ENCODE measurements around the gene RORB.

Gene RORB

DNA sequence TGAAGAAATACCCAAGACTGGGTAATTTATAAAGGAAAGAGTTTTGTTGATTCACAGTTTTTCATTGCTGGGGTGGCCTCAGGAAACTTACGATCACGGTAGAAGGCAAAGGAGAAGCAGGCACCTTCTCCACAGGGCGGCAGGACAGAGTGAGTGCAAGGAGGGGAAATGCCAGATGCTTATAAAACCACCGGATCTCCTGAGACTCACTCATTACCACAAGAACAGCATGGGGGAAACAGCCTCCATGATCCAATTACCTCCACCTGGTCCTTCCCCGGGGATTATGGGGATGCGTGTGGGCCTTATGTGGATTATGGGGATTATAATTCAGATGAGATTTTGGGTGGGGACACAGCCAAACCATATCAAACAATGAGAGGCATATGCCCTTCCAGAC is 18.5 kb upstream of the RORB start:
- DNase-seq: no peak
- no peaks in the 10 kb centered on the region for H3K9me3 ChIP-seq
- no peak overlapping the region for H3K4me3 ChIP-seq (ENCODE audit: low read depth, low read length)
- H3K36me3 ChIP-seq: no peaks in the 10 kb centered on the region
- H3K27me3 ChIP-seq: no peaks in the 10 kb centered on the region
- no peak for TF ChIP-seq CTCF (IDR thresholded peaks at IDR 0.05; ENCODE audit: low read depth, low read length)
- H3K4me1 ChIP-seq: no peaks in the 10 kb centered on the region

DNA sequence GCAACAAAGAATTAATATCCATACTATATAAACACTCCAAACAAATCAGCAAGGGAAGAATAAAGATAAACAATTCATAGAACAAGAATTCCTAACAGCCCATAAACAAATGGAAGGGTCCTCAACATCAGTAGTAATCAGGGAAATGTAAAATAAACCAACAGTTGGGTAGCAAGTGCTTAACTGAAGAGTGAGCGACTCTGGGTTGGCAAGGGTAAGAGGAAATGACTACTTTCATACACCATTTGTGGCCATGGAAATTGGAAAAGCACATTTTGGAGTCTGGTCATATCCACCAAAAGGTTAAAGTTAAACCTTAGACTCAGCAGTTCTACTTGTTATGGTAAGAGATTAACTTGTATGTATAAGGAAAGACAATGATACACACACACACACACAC is 17.4 kb upstream of the RORB start:
- no peak for DNase-seq
- no peaks in the 10 kb centered on the region for H3K27me3 ChIP-seq
- TF ChIP-seq CTCF (IDR thresholded peaks at IDR 0.05; ENCODE audit: low read depth, low read length): no peak
- no peaks in the 10 kb centered on the region for H3K4me1 ChIP-seq
- H3K9me3 ChIP-seq: no peaks in the 10 kb centered on the region
- H3K4me3 ChIP-seq (ENCODE audit: low read depth, low read length): no peak overlapping the region
- no peaks in the 10 kb centered on the region for H3K36me3 ChIP-seq

DNA sequence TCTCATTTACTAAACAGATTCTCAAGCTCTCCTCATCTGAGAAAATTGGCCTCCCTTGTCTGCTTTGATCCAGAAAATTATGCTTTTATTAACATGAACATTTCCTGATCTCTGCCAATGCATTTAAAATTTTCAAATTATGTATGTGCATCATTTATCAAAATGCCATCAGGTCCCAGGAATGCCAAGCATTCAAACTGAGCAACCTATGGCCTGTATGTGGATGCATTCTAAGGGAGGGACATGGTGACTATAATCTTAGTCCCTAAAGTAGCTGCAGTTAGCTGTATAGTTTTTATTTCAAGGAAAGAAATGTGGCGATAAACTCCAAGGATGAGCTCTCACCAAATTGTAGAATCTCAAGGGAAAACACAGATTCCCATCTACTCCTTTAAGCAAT is 9.7 kb upstream of the RORB start:
- Histone ChIP-seq H3K9me3 (no peaks in the 10 kb centered on the region), H3K27me3 (no peaks in the 10 kb centered on the region), H3K36me3 (no peaks in the 10 kb centered on the region), H3K4me3 (ENCODE audit: low read depth, low read length) (no peak overlapping the region), H3K4me1 (no peaks in the 10 kb centered on the region)
- no peak for DNase-seq
- no peak for TF ChIP-seq CTCF (IDR thresholded peaks at IDR 0.05; ENCODE audit: low read depth, low read length)

DNA sequence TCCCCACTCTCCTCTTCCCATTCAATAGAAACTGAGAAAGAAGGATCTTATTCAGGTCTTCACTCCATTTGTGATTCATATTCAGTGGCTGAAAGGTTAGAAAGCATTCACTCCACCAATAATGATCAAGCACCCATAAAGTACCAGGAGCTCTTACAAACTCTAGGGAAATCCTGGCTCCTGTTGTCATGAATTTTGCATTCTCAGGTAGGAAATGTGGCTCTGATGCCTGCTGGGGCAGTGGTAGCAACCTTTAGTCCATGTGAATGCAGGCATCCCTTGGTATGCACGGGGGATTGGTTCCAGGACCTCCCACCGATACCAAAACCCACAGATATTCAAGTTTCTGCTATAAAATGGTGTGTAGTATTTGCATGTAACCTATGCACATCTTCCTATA is 3.6 kb upstream of the RORB start:
- Histone ChIP-seq H3K9me3 (no peaks in the 10 kb centered on the region), H3K4me3 (ENCODE audit: low read depth, low read length) (no peak overlapping the region), H3K4me1 (no peaks in the 10 kb centered on the region), H3K27me3 (peaks cover 21% of the 10 kb centered on the region), H3K36me3 (no peaks in the 10 kb centered on the region)
- no peak for DNase-seq
- no peak for TF ChIP-seq CTCF (IDR thresholded peaks at IDR 0.05; ENCODE audit: low read depth, low read length)

DNA sequence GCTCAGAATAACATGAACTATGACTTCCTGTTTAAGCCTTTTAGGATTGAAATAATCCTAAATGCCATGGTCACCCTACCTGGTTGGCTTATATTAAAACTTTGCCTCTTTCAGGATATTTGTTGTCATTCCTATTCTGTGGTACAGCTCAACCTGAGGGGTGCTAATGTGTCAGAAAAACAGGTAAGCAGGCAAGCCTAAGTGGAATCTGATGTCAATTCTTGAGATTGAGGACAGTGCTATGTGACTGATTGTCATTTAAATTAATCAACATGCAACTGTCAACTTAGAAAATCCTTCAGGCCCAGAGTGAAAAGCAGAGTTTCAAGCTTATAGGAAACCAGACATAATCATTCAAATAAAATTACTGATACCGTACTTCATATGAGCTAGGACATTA is 2.6 kb upstream of the RORB start:
- peaks cover 31% of the 10 kb centered on the region for H3K27me3 ChIP-seq

DNA sequence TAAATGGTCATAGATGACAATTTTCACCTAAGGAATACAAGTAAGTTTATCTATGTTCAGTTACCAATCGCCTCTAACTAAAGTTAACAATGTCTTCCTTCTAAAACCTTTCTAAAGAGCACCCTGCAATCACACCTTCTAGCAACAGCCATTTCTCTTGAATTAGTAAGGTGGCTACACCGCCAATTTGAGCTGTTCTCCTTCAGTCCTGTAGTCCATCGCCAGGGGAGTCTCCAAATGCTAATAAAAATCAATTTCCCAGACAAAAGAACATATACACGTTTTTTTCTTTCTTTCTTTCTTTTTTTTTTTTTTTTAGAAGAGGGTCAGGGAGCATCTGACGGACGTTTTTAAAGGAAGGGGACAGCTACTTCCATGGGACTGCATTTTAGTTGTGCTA is 729 bp upstream of the RORB start:
- H3K9me3 ChIP-seq: no peaks in the 10 kb centered on the region
- peaks cover 39% of the 10 kb centered on the region for H3K27me3 ChIP-seq
- H3K4me3 ChIP-seq (ENCODE audit: low read depth, low read length): peak overlapping the region; percentile 54; the same call in 1 of the 2 replicates
- DNase-seq: no peak
- TF ChIP-seq CTCF (IDR thresholded peaks at IDR 0.05; ENCODE audit: low read depth, low read length): no peak
- no peaks in the 10 kb centered on the region for H3K4me1 ChIP-seq
- H3K36me3 ChIP-seq: no peaks in the 10 kb centered on the region

More for the DNA sequence above, 2.6 kb upstream of the RORB start:
- no peaks in the 10 kb centered on the region for H3K9me3 ChIP-seq
- no peaks in the 10 kb centered on the region for H3K36me3 ChIP-seq
- TF ChIP-seq CTCF (IDR thresholded peaks at IDR 0.05; ENCODE audit: low read depth, low read length): no peak
- no peak for DNase-seq
- H3K4me1 ChIP-seq: no peaks in the 10 kb centered on the region
- no peak overlapping the region for H3K4me3 ChIP-seq (ENCODE audit: low read depth, low read length)
